Dedifferentiated amniotic fluid mesenchymal stem cell (primary cell): ENCODE data around the gene MPDZ.
A peak's percentile ranks its signal among the peaks of the same experiment; 100 is the strongest.

Source experiments
- DNase-seq: peaks from one replicate; pipeline ENCODE4 v3.0.0-alpha.2; 2016; ENCODE audit errors: extremely low spot score

Gene MPDZ, protein sequence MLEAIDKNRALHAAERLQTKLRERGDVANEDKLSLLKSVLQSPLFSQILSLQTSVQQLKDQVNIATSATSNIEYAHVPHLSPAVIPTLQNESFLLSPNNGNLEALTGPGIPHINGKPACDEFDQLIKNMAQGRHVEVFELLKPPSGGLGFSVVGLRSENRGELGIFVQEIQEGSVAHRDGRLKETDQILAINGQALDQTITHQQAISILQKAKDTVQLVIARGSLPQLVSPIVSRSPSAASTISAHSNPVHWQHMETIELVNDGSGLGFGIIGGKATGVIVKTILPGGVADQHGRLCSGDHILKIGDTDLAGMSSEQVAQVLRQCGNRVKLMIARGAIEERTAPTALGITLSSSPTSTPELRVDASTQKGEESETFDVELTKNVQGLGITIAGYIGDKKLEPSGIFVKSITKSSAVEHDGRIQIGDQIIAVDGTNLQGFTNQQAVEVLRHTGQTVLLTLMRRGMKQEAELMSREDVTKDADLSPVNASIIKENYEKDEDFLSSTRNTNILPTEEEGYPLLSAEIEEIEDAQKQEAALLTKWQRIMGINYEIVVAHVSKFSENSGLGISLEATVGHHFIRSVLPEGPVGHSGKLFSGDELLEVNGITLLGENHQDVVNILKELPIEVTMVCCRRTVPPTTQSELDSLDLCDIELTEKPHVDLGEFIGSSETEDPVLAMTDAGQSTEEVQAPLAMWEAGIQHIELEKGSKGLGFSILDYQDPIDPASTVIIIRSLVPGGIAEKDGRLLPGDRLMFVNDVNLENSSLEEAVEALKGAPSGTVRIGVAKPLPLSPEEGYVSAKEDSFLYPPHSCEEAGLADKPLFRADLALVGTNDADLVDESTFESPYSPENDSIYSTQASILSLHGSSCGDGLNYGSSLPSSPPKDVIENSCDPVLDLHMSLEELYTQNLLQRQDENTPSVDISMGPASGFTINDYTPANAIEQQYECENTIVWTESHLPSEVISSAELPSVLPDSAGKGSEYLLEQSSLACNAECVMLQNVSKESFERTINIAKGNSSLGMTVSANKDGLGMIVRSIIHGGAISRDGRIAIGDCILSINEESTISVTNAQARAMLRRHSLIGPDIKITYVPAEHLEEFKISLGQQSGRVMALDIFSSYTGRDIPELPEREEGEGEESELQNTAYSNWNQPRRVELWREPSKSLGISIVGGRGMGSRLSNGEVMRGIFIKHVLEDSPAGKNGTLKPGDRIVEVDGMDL (N-terminal part only)

DNA sequence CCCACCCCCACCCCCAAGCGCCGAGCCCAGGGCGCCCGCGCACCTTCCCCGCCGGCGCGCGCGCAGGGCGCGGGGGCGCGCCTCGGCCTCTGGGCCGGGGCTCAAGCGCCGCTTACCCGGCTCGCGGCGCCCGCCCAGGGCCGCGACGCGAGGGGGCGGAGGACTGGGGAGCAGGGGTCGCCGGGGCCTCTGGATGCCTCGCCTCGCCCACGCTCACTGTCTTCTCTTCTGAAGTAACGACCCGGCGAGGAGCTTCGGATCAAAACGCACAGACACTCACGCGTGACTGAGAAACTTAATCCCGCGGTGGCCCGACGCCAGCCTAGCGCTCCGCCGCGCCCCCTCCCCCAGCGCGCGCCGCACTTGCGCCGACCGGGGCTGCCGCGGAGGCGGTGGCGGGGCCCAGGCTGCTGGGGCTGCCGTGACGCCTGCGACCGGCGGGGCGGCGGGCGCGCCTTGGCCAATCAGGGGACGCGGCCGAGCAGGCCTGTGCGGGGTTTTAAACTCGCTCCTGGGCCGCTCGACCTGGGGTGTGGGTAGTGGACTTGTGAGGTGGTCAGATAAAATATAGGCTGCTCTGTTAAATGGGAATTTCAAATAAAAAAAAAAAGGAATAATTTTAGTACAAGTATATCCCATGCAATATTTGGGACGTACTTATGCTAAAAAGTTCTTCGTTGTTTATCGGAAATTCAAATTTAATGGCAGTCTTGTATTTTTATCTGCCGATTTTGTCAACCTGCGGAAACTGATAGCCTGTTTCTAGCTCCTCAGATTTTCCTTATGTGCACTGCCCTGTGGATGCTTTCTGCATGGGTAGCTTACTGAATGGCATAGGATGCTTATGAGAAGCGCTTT lies at the start of gene MPDZ:
Gene MPDZ (minus strand): TSS at position 409 of the 858 bp plus-strand sequence. CDS start 29,377 bp downstream, outside the sequence.
- DNase-seq, result peak; percentile 49

DNA sequence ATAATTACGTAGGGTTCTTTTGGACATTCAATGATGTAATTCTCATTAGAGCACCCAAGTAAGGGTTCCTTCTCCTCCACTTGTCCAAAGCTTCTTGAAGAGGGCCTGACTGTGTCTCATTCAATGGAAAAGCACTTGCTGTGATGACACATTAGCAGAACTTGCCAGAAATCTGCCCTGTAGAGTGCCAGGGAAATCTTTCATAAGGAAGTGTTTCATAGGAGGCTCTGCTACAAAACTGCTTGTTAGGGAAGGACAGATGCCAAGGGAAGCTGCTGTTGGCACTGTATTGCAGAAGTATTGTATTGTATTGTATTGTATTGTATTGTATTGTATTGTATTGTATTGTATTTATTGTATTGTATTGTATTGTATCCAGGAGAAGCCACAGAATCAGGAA lies 45.5 kb upstream of the MPDZ start:
- peak; percentile 20 for DNase-seq

DNA sequence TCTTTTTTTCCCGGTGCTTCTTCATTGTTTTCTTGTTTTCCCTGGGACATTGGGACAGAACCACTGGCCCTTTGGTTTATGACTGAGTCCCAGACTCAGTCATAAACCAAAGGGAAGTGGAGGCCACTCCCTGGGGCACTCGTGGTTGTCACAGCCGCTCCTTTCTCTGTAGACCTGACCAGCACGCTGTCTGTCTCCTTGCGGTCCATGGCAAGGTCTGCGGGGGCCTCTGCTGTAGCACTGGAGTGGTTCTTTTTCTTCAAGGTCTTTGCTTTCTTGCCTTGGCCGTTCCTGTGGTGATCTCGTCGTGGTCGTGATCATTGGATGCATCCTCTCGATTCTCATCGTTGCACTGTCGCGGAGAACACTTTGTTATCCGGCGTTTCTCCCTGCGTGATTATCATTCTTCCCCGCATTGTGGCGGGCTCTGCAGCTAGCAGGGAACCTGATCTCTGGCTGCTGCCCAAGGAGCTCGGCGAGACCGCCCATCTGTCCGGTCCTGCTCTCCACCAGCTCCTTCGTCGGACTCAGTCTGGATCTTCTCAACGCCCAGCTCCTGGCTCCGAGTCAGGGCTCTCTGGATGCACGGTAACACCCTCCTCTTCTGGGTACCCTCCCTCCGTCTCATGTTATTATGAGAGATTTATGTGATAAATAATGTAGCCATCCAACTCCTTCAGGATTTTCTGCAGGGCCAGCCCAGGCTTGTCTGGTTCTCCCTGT lies 43.5 kb upstream of the MPDZ start:
- no peak for DNase-seq

DNA sequence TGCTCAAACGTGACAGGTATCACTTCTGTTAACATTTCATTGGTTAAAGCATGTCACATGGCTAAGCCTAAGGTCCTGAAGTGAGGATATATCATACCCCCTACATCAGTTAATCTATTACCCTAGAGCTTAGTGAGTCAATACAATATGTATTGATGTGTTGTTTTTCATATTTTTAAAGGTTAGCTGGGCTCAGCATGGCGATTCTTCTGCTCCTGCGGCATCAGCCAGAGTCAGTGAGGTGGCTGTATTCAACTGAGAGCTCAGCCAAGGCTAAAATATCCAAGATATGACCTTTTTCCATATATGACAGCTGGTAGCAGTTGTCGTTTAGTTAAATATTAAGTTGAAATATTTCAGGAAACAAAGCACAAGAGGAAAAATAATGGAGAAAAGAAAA lies 38.5 kb upstream of the MPDZ start:
- no peak for DNase-seq

DNA sequence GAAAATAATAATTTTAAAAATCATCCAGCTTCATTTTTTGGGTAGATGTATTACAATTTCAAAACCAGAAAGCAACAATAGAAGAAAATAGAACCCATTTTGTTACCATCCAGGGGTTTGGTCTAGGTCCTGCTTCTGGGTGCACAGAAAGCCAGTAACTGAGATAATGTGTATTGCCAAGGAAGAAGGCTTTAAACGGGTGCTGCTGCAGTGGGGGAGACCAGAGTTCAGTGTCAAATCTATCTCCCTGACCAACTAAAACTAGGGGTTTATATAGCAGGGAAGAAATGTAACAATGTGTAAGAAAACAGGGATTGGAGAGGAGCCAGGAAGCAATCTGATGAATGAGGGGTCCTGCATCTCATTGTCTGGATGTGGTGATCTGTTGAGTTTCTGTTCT lies 17.5 kb upstream of the MPDZ start:
- DNase-seq, result no peak

DNA sequence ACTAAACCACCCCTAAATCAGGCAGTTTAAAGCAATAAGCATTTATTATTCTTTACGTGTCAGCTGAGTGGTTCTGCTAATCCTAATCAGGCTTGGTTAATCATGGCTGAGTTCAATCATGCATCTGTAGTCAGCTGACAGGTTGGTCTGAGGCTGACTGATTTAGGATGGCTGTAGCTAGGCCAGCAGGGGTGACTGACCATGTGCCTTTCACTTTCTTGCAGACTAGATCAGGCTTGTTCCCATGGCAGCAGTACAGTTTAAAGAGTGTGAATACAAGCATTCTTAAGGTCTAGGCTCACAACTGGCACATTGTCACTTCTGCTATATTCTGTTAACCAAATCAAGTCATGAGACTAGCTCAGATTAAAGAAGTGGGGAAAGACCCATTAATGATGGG lies 16.1 kb upstream of the MPDZ start:
- DNase-seq, result no peak

DNA sequence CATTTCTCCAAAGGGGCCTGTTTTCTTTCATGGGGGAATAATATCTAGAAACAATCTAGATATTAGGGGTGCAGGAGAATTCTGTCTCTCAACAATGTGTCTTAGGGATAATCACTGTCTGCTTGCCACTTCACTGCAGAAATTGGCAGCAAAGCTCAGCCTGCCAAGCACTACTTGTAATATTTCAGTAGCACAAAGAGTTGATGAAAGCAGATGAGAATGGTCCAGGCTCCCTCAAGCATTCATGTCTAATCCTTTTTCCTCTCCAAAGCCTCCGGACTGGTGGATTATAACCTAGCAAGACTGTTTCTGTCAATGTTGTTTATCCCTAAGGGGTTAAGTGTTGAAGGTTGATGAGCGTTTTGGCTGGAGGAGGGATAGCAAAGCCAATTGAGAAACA lies 13.3 kb upstream of the MPDZ start:
- no peak for DNase-seq

DNA sequence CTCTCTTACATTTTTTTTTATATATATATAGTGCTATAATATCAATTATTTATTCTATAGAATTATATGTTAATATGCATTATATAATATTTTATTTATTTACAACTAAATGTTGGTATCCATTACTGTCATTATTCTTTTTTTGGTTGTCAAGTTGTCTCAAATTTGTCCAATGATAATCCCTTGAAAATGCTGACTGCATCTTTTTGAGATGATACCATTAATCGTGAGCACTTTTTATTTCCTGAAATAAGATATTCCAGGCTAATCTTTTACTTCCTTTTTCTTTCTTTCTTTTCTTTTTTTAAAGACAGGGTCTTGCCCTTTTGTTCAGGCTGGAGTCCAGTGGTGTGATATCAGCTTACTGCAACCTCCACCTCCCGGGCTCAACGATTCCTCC lies 12.7 kb upstream of the MPDZ start:
- DNase-seq, result no peak

DNA sequence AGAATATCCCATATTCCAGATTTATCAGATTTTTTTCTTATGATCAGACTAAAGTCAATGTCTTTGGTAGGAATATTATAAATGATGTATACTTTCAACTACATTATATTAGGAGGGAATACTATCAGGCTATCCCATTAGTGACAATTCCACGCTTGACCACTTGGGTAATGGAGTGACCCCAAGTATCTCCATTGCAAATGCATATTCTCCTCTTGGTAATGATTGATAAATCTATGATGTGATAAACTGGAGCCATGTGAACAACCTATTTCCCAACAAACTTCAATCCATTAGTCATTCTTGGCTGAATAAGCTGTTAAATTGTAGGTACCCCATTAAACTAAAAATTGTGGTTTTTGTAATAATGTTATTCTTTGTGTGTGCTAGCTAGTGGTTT lies 12.2 kb upstream of the MPDZ start:
- no peak for DNase-seq

DNA sequence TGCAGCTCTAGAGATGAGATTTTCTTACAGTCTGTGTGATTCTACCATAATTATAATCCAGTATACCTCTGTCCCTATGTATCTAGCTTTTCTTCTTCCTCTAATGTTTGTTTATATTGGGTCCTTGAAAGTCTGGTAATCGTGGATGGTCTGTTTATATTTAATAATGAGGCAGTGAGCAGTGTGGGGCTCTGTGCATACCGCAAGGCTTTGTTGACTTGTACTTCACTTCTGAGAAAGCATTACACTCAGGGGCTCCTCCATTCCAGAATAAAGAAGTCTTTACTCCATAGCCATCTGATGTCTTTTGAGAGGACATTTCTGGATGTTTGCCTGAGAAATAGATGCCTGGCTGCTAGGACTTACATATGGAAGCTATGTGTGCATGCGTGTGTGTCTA lies 4.5 kb upstream of the MPDZ start:
- no peak for DNase-seq

DNA sequence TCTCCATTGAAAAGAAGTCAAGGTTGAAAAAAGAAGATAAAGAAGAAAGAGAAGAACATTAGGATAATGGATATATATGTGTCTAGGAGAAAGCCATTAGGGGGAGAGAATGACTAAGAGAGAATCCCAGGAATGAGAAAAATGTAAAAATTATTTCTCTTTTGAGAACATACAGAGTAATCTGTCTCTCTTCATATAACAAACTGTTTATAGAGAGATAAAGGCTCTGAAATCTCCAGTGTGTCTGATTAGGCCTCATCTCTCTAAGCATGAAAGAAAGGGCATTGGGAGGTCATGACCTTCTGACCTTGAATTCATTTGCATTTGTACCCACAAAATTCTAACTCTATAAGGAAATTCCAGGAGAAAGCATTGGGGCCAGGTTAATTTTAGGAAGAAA lies 3.5 kb upstream of the MPDZ start:
- no peak for DNase-seq

DNA sequence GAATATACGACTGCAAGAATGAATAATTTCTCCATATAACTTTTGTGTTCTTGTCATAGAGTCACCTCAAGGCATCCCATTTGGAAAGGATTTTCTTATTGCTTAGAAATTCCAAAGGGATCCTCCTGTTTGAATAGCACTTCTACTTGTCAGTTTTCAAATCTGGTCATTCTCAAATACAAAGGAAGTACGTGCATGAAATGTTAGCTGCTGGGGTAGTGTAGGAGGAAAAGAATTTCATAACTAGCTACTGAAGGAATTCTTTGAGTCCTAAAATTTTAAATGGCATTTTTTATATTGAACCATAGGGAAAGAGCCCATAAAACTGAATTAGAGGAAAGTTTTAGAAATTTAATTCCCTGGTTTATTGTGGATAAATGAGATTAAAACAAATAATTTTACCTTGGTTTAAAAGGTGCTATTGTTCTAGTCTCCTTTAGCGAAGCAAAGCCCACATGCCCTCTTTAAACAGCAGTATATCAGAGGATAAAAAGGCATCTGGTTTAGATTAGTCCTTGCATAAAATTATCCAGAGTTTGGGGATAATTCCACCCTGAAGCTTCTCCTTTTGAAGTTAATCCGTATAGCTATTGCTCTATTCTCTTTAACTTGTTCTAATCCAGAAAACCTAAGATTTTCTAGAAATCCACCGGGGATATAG lies 2.0 kb upstream of the MPDZ start:
- peak; percentile 46 for DNase-seq

DNA sequence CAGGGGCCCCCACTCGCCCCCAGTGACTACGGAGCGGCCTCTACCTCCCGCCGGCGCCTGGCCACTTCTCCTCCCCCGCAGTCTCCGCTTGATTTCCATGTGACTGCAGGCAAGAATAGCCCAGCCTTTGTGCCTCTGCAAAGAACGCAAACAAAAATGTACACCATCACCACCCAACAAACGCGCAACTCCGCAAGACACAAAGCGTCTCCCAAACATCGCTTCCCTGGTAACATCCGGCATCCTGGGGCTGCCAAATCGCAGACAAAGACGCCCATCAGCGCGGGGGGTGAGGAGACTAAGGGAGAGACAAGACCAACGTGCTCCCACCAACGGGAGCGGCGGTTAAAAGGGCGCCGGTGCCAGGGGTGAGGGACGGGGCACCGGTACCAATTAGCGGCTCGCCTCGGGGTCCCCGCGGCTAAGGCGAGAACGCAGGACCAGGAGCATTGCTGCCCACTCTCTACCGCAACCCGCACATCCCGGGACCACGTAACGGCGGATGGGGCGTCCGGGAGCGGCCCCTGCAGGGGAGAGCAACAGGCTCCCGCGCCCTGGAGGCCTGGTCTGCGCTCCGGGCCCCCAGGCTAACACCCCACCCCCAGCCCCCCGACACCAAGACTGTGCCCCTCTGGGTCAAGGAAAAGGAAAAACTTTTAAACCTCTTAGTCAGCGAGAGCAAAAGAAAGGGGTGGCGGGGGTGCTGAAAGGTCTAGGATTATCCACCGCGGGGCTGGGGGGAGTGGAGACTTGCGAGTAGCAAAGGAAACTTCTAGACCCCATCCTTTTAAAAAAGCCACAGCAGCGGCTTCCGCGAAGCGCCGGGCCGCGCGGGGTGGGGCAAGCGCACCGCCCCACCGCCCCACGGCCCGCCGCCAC lies 885 bp downstream of the MPDZ start:
- DNase-seq, result peak; percentile 43

DNA sequence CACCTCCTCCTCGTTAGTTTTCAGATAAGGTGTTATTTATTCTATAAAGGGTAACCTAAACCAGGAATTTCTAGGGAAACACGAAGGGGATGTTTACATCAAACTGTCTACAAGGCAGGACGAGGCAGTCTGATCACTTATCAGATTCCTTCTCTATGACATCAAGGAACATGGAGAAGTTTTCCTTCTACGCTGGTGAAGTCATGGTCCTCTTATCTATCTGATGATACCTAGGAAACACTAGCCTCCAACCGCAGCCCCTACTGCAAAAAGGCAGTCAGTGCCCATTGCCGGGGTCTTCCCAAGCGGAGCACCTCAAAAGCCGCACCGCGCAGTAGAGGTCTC lies 1.5 kb downstream of the MPDZ start:
- DNase-seq, result no peak

DNA sequence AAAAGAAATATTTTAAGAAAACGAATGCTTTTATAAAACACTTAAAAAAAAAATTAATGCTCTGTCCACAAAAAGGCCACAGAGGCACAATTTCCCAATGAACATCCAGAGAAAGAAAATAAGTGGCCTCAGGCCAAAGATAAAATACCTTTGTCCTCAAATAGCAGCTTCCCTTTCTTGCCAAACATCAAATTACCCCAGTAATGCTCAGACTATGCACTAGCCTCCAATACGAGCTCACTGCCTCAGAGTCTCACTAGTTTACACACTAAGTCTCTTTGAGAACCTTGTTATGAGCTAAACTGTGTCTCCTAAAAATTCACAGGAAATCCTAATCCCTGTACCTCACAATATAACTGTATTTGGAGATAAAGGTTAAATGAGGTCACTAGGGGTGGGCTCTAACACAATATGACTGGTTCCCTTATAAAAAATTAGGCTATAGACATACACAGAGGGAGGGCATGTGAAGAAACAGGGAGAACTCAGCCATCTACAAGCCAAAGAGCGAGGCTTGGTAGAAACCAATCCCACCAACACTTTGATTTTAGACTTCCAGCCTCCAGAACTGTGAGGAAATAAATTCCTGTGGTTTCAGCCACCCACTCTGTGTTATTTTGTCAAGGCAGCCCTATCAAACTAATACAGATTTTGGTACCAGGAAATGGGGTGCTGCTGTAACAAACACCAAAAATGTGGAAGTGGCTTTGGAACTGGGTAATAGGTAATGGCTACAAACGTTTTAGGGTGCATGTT lies 4.4 kb downstream of the MPDZ start:
- peak; percentile 51 for DNase-seq

DNA sequence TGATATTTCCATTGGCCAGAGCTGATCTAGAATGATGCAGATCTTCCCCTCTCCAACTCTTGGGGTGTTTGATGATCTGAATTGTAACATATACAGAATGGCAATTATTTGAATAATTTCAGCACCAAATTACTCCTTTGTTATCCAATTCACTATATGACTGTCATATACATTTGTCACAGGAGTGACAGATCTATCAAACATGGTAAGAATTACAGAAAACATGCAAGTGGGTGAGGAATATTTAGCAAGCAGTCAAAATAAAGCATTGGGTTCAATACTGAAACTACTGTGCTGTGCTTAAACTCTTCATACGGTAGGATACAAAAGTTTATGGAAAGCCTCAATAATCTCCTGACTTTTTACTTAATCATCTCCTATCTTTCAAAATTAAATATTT lies 8.8 kb downstream of the MPDZ start:
- no peak for DNase-seq

DNA sequence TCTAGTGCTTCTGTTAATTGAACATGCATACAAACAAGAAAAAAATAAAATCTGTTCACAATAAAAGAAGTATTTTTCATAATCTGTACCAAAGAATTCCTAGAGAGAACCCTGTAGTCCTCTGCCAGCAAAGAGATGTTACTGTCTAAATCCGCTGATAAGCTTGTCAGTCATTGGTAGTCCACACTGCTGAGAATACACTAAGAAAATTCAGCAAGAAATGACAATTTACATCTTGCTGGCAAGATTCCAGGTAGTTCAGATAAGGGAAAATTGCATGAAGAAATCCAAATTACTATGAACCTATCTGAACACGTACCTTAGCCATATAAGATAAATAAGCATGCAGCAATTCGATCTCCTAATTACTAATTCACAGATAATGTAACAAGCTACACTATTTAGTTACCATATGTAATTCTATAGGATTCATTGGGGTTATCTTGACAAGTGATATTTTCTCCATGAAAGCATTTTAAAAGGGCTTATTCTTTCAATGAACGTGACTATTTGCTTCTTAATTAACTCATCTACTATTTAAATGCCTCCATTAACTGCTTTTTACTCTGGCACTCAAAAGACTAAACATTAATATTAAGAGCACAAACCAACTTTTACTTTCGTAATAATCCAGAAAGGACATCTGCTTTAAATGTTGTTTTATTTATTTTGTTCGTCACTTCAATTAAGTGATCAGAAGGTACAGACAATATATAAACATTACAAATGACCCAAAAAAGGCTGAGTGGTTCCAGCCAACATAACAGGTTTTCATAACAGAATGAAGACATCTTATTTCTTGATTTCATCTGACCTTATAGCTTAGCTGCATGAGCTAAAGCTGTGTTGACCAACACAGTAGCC lies 9.7 kb downstream of the MPDZ start:
- DNase-seq, result no peak

DNA sequence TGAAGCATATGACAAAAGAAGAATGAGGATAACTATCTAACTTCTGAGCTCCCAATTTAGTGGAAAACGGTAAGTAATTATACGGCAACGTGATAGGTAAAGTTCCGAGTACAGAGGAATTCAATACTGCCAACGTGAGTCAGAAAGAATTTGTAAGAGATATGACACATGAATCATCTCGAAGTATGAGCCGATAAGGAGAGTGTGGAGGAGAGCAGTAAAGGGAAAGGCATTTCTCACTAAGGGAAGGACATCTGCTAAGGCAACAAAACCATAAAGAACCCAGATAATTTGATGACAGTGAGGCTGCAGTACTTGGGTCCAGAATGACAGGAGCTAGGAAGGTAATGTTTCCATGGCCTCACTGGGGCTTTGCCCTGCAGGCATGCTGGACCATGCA lies 11.0 kb downstream of the MPDZ start:
- DNase-seq, result no peak
